Activated T-helper 2 cell treated with anti-CD3 and anti-CD28 coated beads, Interferon-gamma antibody, Interleukin-2, Interleukin-4, amounts not matched to agents 10 μg/mL and 5 μg/mL and 100 μg/mL, durations not matched to agents 14 hours and 24 hours and 36 hours (primary cell): ENCODE measurements around the gene ATF7. TPM values are rescaled to one million over a fixed set of nuclear protein-coding genes. Genes with fewer than 3 reads are reported as not detected.

Experiments used
- DNase-seq: peaks from one replicate; pipeline ENCODE4 v3.0.0; 2021; ENCODE audit warnings: low spot score
- H3K27ac Mint-ChIP-seq: one replicate; pipeline ENCODE4 v1.8.0; 2021; ENCODE audit warnings: mixed read lengths
- H3K27me3 Mint-ChIP-seq: one replicate; pipeline ENCODE4 v1.8.0; 2021; ENCODE audit warnings: low read depth, mixed read lengths
- H3K36me3 Mint-ChIP-seq: one replicate; pipeline ENCODE4 v1.8.0; 2021; ENCODE audit warnings: low read depth, mixed read lengths
- H3K4me1 Mint-ChIP-seq: one replicate; pipeline ENCODE4 v1.8.0; 2021; ENCODE audit warnings: low read depth, mixed read lengths
- H3K4me3 Mint-ChIP-seq: one replicate; pipeline ENCODE4 v1.8.0; 2021; ENCODE audit warnings: low read depth, mild to moderate bottlenecking, moderate library complexity, mixed read lengths
- H3K9me3 Mint-ChIP-seq: one replicate; pipeline ENCODE4 v1.8.0; 2021; ENCODE audit warnings: mixed read lengths
- intact Hi-C: fragments of 100-400 bp; cut with micrococcal nuclease; formaldehyde crosslinking; loops from one replicate; pipeline ENCODE4 v1.15.1; 2023
- total RNA-seq: library from RNA; stranded (reverse); gene quantifications from 2 replicates; pipeline ENCODE4 v1.2.3, GENCODE V29; 2022

The ATF7 gene
- 28.0 and 32.0 TPM in 2 replicates for total RNA-seq

GRCh38 chr12:53625946-53626701, at the start of gene ATF7:
Gene ATF7, minus strand, starts transcription at chr12:53626382. Its CDS starts 25,382 bp downstream, at chr12:53601000.
- H3K36me3 Mint-ChIP-seq, result peaks cover 13% of the 10 kb centered on the region
- peak within 1 kb of the TSS; percentile 79 for H3K27ac Mint-ChIP-seq
- peaks cover 35% of the 10 kb centered on the region for H3K4me1 Mint-ChIP-seq
- H3K4me3 Mint-ChIP-seq, result peak within 1 kb of the TSS; percentile 100
- peaks cover 2% of the 10 kb centered on the region for H3K27me3 Mint-ChIP-seq
- DNase-seq, result peak; percentile 97
- intact Hi-C loops, result loop anchor here (1.0 kb wide), 3 partner anchors 50 to 125 kb away; partner anchors contain the start of genes ATP5MC2 and TARBP2
- H3K9me3 Mint-ChIP-seq, result no peaks in the 10 kb centered on the region

GRCh38 chr12:53674977-53675700, 49.0 kb upstream of the ATF7 start:
- peaks cover 28% of the 10 kb centered on the region for H3K4me1 Mint-ChIP-seq
- peaks cover 41% of the 10 kb centered on the region for H3K36me3 Mint-ChIP-seq
- intact Hi-C loops, result no loop called here
- peak overlapping the region; percentile 92 for H3K27ac Mint-ChIP-seq
- peak overlapping the region; percentile 93 for H3K4me3 Mint-ChIP-seq
- no peak for DNase-seq
- peaks cover 27% of the 10 kb centered on the region for H3K27me3 Mint-ChIP-seq
- H3K9me3 Mint-ChIP-seq, result no peaks in the 10 kb centered on the region

DNA sequence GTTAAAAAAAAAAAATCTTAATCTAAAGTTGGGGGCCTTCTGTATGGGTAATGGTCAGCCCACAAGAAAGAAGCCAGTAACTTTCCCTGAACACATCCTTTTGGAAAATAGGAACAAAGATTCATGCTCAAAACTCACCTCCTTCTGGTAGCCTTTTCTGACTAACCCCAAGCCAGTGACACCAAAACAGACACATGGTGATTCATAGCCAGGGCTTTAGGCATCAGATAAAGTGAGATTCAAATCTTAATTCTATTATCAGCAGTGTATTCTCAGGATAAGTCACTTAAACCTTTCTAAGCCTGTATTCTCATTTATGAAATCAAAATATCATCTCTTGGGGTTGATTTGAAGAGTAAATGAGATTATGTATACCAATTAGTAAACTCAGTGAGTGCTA, 44.8 kb upstream of the ATF7 start:
- intact Hi-C loops, result no loop called here
- Mint-ChIP-seq H3K4me3 (no peak overlapping the region), H3K27me3 (peaks cover under 1% of the 10 kb centered on the region), H3K36me3 (peaks cover 71% of the 10 kb centered on the region), H3K27ac (peak overlapping the region; percentile 63), H3K4me1 (peaks cover 24% of the 10 kb centered on the region), H3K9me3 (no peaks in the 10 kb centered on the region)
- no peak for DNase-seq

DNA sequence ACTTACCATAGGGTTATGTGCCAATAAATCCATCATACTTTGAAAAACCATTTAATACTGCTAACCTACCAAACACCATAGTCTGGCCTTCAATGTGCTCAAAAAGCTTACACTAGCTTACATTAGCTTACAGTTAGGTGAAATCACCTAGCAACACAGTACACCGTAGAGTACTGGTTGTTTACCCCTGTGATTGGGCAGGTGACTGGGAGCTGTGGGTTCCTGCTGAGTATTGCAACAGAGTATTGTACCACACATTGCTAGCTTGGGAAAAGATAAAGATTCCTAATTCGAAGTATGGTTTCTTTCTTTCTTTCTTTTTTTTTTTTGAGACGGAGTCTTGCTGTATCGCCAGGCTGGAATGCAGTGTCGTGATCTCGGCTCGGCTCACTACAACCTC, 44.1 kb upstream of the ATF7 start:
- intact Hi-C loops, result no loop called here
- no peaks in the 10 kb centered on the region for H3K9me3 Mint-ChIP-seq
- no peaks in the 10 kb centered on the region for H3K27me3 Mint-ChIP-seq
- H3K27ac Mint-ChIP-seq, result no peak overlapping the region
- no peak overlapping the region for H3K4me3 Mint-ChIP-seq
- DNase-seq, result no peak
- peaks cover 78% of the 10 kb centered on the region for H3K36me3 Mint-ChIP-seq
- H3K4me1 Mint-ChIP-seq, result peaks cover 24% of the 10 kb centered on the region

GRCh38 chr12:53667080-53667479, 40.9 kb upstream of the ATF7 start:
- peaks cover 75% of the 10 kb centered on the region for H3K36me3 Mint-ChIP-seq
- no peak overlapping the region for H3K27ac Mint-ChIP-seq
- no peaks in the 10 kb centered on the region for H3K9me3 Mint-ChIP-seq
- peaks cover 10% of the 10 kb centered on the region for H3K4me1 Mint-ChIP-seq
- intact Hi-C loops, result no loop called here
- no peak for DNase-seq
- no peak overlapping the region for H3K4me3 Mint-ChIP-seq
- no peaks in the 10 kb centered on the region for H3K27me3 Mint-ChIP-seq

GRCh38 chr12:53664936-53665335, 38.8 kb upstream of the ATF7 start:
- no peaks in the 10 kb centered on the region for H3K9me3 Mint-ChIP-seq
- DNase-seq, result no peak
- no peak overlapping the region for H3K4me3 Mint-ChIP-seq
- intact Hi-C loops, result no loop called here
- no peaks in the 10 kb centered on the region for H3K27me3 Mint-ChIP-seq
- H3K27ac Mint-ChIP-seq, result no peak overlapping the region
- H3K4me1 Mint-ChIP-seq, result peaks cover 4% of the 10 kb centered on the region
- H3K36me3 Mint-ChIP-seq, result peaks cover 67% of the 10 kb centered on the region

GRCh38 chr12:53664191-53664590, 38.0 kb upstream of the ATF7 start:
- H3K4me3 Mint-ChIP-seq, result no peak overlapping the region

GRCh38 chr12:53660041-53660440, 33.9 kb upstream of the ATF7 start:
- no peaks in the 10 kb centered on the region for H3K27me3 Mint-ChIP-seq
- H3K27ac Mint-ChIP-seq, result no peak overlapping the region
- peaks cover 30% of the 10 kb centered on the region for H3K36me3 Mint-ChIP-seq
- no peaks in the 10 kb centered on the region for H3K9me3 Mint-ChIP-seq
- no peaks in the 10 kb centered on the region for H3K4me1 Mint-ChIP-seq
- intact Hi-C loops, result no loop called here
- no peak for DNase-seq
- no peak overlapping the region for H3K4me3 Mint-ChIP-seq

More at GRCh38 chr12:53664191-53664590, 38.0 kb upstream of the ATF7 start:
- intact Hi-C loops, result no loop called here
- H3K27me3 Mint-ChIP-seq, result no peaks in the 10 kb centered on the region
- no peak for DNase-seq
- H3K36me3 Mint-ChIP-seq, result peaks cover 59% of the 10 kb centered on the region
- H3K9me3 Mint-ChIP-seq, result no peaks in the 10 kb centered on the region
- H3K4me1 Mint-ChIP-seq, result no peaks in the 10 kb centered on the region
- peak overlapping the region; percentile 35 for H3K27ac Mint-ChIP-seq

DNA sequence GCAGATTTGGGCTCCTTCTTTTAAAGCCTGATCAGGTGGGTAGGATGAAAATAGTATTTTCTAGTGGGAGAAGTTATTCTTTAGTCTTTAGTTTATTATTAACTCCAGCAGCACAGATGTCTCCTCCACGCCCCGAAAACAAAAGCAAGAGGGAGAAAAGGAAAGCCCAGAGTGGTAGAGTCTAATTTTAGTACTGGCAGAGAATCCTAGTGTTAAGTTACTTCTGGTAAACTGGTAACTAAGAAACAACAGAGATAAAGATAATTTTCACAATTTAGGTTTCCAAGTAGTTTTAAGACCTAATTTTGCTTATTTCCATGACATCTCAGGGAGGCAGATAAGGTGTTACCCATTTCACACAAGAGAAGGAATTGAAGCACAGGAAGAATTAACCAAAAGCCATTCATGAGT, 33.4 kb upstream of the ATF7 start:
- H3K27me3 Mint-ChIP-seq, result no peaks in the 10 kb centered on the region
- peaks cover 25% of the 10 kb centered on the region for H3K36me3 Mint-ChIP-seq
- no peaks in the 10 kb centered on the region for H3K9me3 Mint-ChIP-seq
- intact Hi-C loops, result no loop called here
- H3K27ac Mint-ChIP-seq, result no peak overlapping the region
- no peak overlapping the region for H3K4me3 Mint-ChIP-seq
- H3K4me1 Mint-ChIP-seq, result no peaks in the 10 kb centered on the region
- DNase-seq, result no peak

GRCh38 chr12:53659011-53659551, 32.9 kb upstream of the ATF7 start:
- no peak for DNase-seq
- Mint-ChIP-seq H3K9me3 (no peaks in the 10 kb centered on the region), H3K27ac (no peak overlapping the region), H3K27me3 (no peaks in the 10 kb centered on the region), H3K36me3 (peaks cover 21% of the 10 kb centered on the region), H3K4me3 (no peak overlapping the region), H3K4me1 (no peaks in the 10 kb centered on the region)
- intact Hi-C loops, result no loop called here

- no peak for DNase-seq
- no peak overlapping the region for H3K4me3 Mint-ChIP-seq
- H3K9me3 Mint-ChIP-seq, result no peaks in the 10 kb centered on the region
- no peaks in the 10 kb centered on the region for H3K4me1 Mint-ChIP-seq
- no peak overlapping the region for H3K27ac Mint-ChIP-seq
- intact Hi-C loops, result no loop called here
- H3K27me3 Mint-ChIP-seq, result no peaks in the 10 kb centered on the region
- H3K36me3 Mint-ChIP-seq, result peaks cover 9% of the 10 kb centered on the region
Measured at GRCh38 chr12:53657041-53657440, 30.9 kb upstream of the ATF7 start.

- Mint-ChIP-seq H3K27ac (no peak overlapping the region), H3K4me3 (no peak overlapping the region), H3K9me3 (no peaks in the 10 kb centered on the region), H3K27me3 (no peaks in the 10 kb centered on the region), H3K36me3 (no peaks in the 10 kb centered on the region), H3K4me1 (no peaks in the 10 kb centered on the region)
- no peak for DNase-seq
- intact Hi-C loops, result no loop called here
Measured at GRCh38 chr12:53653595-53653994, 27.4 kb upstream of the ATF7 start.

GRCh38 chr12:53652366-53652765, 26.2 kb upstream of the ATF7 start:
- Mint-ChIP-seq H3K4me1 (no peaks in the 10 kb centered on the region), H3K9me3 (no peaks in the 10 kb centered on the region), H3K27ac (no peak overlapping the region), H3K27me3 (no peaks in the 10 kb centered on the region), H3K4me3 (no peak overlapping the region), H3K36me3 (no peaks in the 10 kb centered on the region)
- intact Hi-C loops, result no loop called here
- DNase-seq, result no peak
